Stimulated activated naive CD8-positive, alpha-beta T cell treated with anti-CD3 and anti-CD28 coated beads, Interleukin-15, amount 100 ng/mL, for 72 hours (primary cell): ENCODE data around the gene DCTPP1.
"Not testable (repeated sequence)": the region's sequence is repeated elsewhere in the genome, so short reads cannot be mapped to it uniquely, and the experiment has no call there.

ENCODE experiments used
- ATAC-seq: fragments of 150-1000 bp; cut with Tn5 transposase; 2 replicates; pipeline ENCODE4 v1.10.0; 2021; ENCODE audit warnings: mild to moderate bottlenecking, moderate library complexity
- DNase-seq, 2 donors: peaks; one replicate each; pipeline ENCODE4 v3.0.0; 2021 to 2022
- H3K27ac Mint-ChIP-seq, 2 donors: one replicate each; pipeline ENCODE4 v1.8.0; 2022; ENCODE audit warnings: mild to moderate bottlenecking in 2 of 2, mixed read lengths in 2 of 2, moderate library complexity in 2 of 2
- H3K27me3 Mint-ChIP-seq: one replicate; pipeline ENCODE4 v1.8.0; 2022; ENCODE audit warnings: mixed read lengths
- H3K4me1 Mint-ChIP-seq: one replicate; pipeline ENCODE4 v1.8.0; 2022; ENCODE audit warnings: mild to moderate bottlenecking, mixed read lengths
- H3K4me3 Mint-ChIP-seq, 2 donors: one replicate each; pipeline ENCODE4 v1.8.0; 2022; ENCODE audit warnings: mild to moderate bottlenecking in 2 of 2, mixed read lengths in 2 of 2, moderate library complexity in 1 of 2
- H3K9me3 Mint-ChIP-seq, 2 donors: one replicate each; pipeline ENCODE4 v1.8.0; 2022; ENCODE audit warnings: mixed read lengths in 2 of 2

The DCTPP1 gene

DNA sequence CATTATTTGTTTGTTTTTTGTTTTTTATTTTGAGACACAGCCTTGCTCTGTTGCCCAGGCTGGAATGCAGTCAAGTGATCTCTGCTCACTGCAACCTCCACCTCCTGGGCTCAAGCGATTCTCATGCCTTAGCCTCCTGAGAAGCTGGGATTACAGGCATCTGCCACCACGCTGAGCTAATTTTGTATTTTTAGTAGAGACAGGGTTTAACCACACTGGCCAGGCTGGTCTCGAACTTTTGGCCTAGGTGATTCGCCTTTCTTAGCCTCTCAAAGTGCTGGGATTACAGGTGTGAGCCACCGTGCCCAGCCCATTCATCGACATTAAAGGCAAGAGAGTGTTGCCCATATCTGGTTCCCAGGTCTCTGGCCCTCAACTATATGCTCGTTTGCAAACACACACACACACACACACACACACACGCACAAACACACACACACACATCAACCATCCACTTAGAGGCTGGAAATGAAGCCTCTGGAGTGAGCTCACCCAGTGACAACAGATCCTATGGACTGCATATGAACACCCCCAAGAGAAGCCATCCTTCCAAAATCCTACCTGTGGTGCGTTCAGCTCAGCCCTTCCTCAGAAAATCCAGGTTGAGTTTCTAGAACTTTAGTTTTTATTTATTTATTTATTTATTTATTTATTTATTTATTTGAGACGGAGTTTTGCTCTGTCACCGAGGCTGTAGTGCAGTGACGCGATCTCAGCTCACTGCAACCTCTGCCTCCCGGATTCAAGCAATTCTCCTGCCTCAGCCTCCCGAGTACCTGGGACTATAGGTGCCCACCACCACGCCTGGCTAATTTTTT, 28.1 kb upstream of the DCTPP1 start:
- no peak for ATAC-seq
- no peaks in the 10 kb centered on the region for H3K9me3 Mint-ChIP-seq
- no peaks in the 10 kb centered on the region for H3K27me3 Mint-ChIP-seq
- no peak for DNase-seq
- H3K4me3 Mint-ChIP-seq: peak overlapping the region; percentile 69 to 76
- H3K27ac Mint-ChIP-seq: peak overlapping the region; percentile 97
- peaks cover 89% of the 10 kb centered on the region for H3K4me1 Mint-ChIP-seq

- DNase-seq: no peak
- Mint-ChIP-seq H3K27ac (peak overlapping the region in 1 of 2 donors; percentile 74), H3K4me3 (peak overlapping the region; percentile 3 to 71)
These were observed 27.4 kb upstream of the DCTPP1 start for GRCh38 chr16:30457256-30457655.

GRCh38 chr16:30456302-30456701, 26.5 kb upstream of the DCTPP1 start:
- ATAC-seq (no peak), DNase-seq (no peak)
- no peaks in the 10 kb centered on the region for H3K9me3 Mint-ChIP-seq
- no peaks in the 10 kb centered on the region for H3K27me3 Mint-ChIP-seq
- H3K4me3 Mint-ChIP-seq: peak overlapping the region; percentile 18 to 71
- H3K4me1 Mint-ChIP-seq: peaks cover 80% of the 10 kb centered on the region
- H3K27ac Mint-ChIP-seq: peak overlapping the region; percentile 32 to 74

More at GRCh38 chr16:30457256-30457655, 27.4 kb upstream of the DCTPP1 start:
- ATAC-seq: no peak
- H3K9me3 Mint-ChIP-seq: no peaks in the 10 kb centered on the region
- peaks cover 89% of the 10 kb centered on the region for H3K4me1 Mint-ChIP-seq
- H3K27me3 Mint-ChIP-seq: no peaks in the 10 kb centered on the region

GRCh38 chr16:30452709-30453580, 23.1 kb upstream of the DCTPP1 start:
- not testable (repeated sequence) for H3K27me3 Mint-ChIP-seq, ATAC-seq, H3K4me3 Mint-ChIP-seq, H3K9me3 Mint-ChIP-seq, DNase-seq
- peaks cover 72% of the 10 kb centered on the region for H3K4me1 Mint-ChIP-seq
- peak overlapping the region; percentile 45 to 80 for H3K27ac Mint-ChIP-seq

- no peak overlapping the region for H3K27ac Mint-ChIP-seq
These were observed 19.2 kb upstream of the DCTPP1 start for GRCh38 chr16:30449116-30449435.

DNA sequence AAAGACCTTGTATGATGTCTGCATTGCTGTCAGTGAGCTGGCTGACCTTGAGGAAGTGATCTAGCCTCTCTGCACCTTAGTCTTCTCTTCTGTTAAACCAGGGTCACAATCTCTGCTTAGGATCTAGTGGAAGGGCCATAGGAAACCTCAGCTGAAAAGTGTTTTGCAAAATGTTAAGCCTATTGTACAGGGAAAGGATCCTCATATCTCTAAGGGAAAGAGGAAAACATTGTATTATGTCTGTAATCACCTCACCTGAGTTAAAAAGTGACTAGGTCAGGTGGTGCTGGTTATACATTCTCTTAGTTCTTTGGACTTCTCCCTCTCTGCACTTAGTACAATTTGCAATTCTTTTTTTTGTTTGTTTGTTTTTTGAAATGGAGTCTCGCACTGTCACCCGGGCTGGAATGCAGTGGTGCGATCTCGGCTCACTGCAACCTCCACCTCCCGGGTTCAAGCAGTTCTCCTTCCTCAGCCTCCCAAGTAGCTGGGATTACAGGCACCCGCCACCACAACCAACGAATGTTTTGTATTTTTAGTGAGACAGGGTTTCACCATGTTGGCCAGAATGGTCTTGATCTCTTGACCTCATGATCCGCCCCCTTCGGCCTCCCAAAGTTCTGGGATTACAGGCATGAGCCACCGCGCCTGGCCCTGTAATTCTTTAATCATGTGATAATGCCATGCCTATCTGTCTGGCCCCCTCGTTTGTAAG, 17.8 kb upstream of the DCTPP1 start:
- Mint-ChIP-seq H3K27ac (no peak overlapping the region), H3K9me3 (peaks cover 0 to 4% of the 10 kb centered on the region in 2 donors), H3K4me1 (peaks cover 65% of the 10 kb centered on the region), H3K4me3 (no peak overlapping the region), H3K27me3 (no peaks in the 10 kb centered on the region)
- DNase-seq: no peak
- no peak for ATAC-seq

More at GRCh38 chr16:30449116-30449435, 19.2 kb upstream of the DCTPP1 start:
- H3K9me3 Mint-ChIP-seq: peaks cover 0 to 4% of the 10 kb centered on the region in 2 donors
- H3K27me3 Mint-ChIP-seq: no peaks in the 10 kb centered on the region
- no peak for ATAC-seq
- DNase-seq: no peak
- no peak overlapping the region for H3K4me3 Mint-ChIP-seq
- peaks cover 62% of the 10 kb centered on the region for H3K4me1 Mint-ChIP-seq

GRCh38 chr16:30446203-30446595, 16.4 kb upstream of the DCTPP1 start:
- Mint-ChIP-seq H3K4me3 (peak overlapping the region; percentile 87 to 97), H3K27me3 (no peaks in the 10 kb centered on the region), H3K27ac (peak overlapping the region; percentile 100), H3K4me1 (peaks cover 59% of the 10 kb centered on the region), H3K9me3 (peaks cover 0 to 4% of the 10 kb centered on the region in 2 donors)
- ATAC-seq (no peak), DNase-seq (no peak)

- peak; percentile 96 to 98 for DNase-seq
- H3K4me1 Mint-ChIP-seq: peaks cover 56% of the 10 kb centered on the region
- peaks cover 0 to 4% of the 10 kb centered on the region in 2 donors for H3K9me3 Mint-ChIP-seq
- ATAC-seq: peak; percentile 97
- H3K4me3 Mint-ChIP-seq: peak within 1 kb of the TSS; percentile 87 to 97
- H3K27me3 Mint-ChIP-seq: no peaks in the 10 kb centered on the region
- peak within 1 kb of the TSS; percentile 100 for H3K27ac Mint-ChIP-seq
These were observed 15.8 kb upstream of the DCTPP1 start, which contains the start of gene SEPHS2 for GRCh38 chr16:30445408-30446202. TSS of gene SEPHS2 (minus strand) at chr16:30445874. CDS start at chr16:30445727, 147 bp downstream.

GRCh38 chr16:30445149-30445407, 15.2 kb upstream of the DCTPP1 start:
- no peak for DNase-seq
- H3K27ac Mint-ChIP-seq: peak overlapping the region; percentile 87 to 100
- peaks cover 0 to 4% of the 10 kb centered on the region in 2 donors for H3K9me3 Mint-ChIP-seq
- H3K4me1 Mint-ChIP-seq: peaks cover 54% of the 10 kb centered on the region
- no peaks in the 10 kb centered on the region for H3K27me3 Mint-ChIP-seq
- peak overlapping the region; percentile 87 to 97 for H3K4me3 Mint-ChIP-seq
- ATAC-seq: peak; percentile 45

GRCh38 chr16:30444231-30445148, 14.7 kb upstream of the DCTPP1 start:
- Mint-ChIP-seq H3K4me1 (peaks cover 53% of the 10 kb centered on the region), H3K9me3 (peaks cover 0 to 4% of the 10 kb centered on the region in 2 donors)
- ATAC-seq: no peak

DNA sequence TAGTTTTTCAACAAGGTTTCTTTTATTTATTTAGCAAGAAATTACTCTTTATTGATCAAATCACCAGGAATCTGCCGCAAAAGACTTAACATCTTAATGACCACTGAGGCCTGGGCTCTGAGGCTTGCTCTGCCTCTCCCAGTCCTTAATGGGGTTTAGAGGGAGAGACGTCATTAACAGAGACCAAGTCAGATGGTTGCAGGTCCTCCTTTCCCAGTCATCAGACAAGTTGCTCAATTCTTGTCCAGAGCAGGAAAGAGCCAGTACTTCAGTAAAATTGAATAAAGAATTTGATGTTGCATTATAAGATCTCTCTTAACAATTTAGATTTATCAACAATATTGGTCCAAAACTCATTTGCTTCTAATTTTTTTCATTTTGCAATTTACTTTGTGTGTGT, 13.8 kb upstream of the DCTPP1 start:
- H3K4me1 Mint-ChIP-seq: peaks cover 50% of the 10 kb centered on the region
- no peak overlapping the region for H3K27ac Mint-ChIP-seq
- H3K27me3 Mint-ChIP-seq: no peaks in the 10 kb centered on the region
- DNase-seq (no peak), ATAC-seq (no peak)
- peaks cover 0 to 4% of the 10 kb centered on the region in 2 donors for H3K9me3 Mint-ChIP-seq
- H3K4me3 Mint-ChIP-seq: peak overlapping the region; percentile 87 to 97

More at GRCh38 chr16:30444231-30445148, 14.7 kb upstream of the DCTPP1 start:
- H3K4me3 Mint-ChIP-seq: peak overlapping the region; percentile 87 to 97
- no peak for DNase-seq
- H3K27ac Mint-ChIP-seq: peak overlapping the region; percentile 87 to 100
- no peaks in the 10 kb centered on the region for H3K27me3 Mint-ChIP-seq

DNA sequence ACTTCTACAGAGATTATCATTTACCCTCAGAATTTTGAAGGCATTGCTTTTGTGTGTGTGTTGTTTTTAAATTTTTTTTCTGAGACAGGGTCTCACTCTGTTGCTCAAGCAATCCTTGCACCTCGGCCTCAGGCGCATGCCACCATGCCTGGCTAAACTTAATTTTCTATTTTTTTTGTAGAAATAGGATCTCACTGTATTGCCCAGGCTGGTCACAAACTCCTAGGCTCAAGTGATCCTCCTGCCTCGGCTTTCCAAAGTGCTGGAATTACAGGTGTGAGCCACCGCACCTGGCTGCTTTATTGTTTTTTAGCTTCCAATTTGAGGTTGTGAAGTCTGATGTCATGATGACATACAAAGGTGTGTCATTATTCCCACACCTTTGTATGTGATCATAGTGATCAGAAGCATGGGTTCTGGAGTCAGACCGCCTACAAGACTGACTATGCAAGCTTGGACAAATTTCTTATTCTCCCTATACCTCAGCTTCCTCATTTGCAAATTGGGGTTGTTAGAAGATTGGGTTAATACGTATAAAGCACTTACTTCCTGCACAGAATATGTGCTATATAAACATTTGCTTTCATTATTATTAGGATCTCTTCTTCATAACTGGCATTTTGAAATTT, 10.0 kb upstream of the DCTPP1 start:
- Mint-ChIP-seq H3K27me3 (no peaks in the 10 kb centered on the region), H3K27ac (no peak overlapping the region), H3K9me3 (no peaks in the 10 kb centered on the region), H3K4me3 (no peak overlapping the region), H3K4me1 (peaks cover 40% of the 10 kb centered on the region)
- no peak for ATAC-seq
- DNase-seq: no peak

DNA sequence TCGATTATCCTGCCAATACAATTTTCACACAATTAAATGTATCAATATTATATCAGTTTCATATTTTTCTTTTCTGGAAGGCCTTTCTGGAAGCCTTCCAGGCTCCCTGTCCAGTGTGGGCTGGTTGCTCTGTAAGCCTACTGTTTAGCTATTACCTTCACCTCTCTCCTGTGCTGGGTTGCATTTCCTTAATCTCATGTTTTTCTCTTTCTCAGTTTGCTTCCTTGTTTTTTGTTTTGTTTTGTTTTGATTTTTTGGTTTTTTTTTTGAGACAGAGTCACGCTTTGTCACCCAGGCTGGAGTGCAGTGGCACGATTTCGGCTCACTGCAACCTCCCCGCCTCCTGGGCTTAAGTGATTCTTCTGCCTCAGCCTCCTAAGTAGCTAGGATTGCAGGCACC, 9.0 kb upstream of the DCTPP1 start:
- peaks cover 40% of the 10 kb centered on the region for H3K4me1 Mint-ChIP-seq
- DNase-seq: no peak
- ATAC-seq: no peak
- no peak overlapping the region for H3K4me3 Mint-ChIP-seq
- H3K9me3 Mint-ChIP-seq: no peaks in the 10 kb centered on the region
- no peaks in the 10 kb centered on the region for H3K27me3 Mint-ChIP-seq
- no peak overlapping the region for H3K27ac Mint-ChIP-seq
